ENCODE measurements around the gene GRB2.
"Not testable (repeated sequence)": the region's sequence is repeated elsewhere in the genome, so short reads cannot be mapped to it uniquely, and the experiment has no call there.

The GRB2 gene

GRCh38 chr17:75280189-75280588, 125.3 kb downstream of the GRB2 start:
- DNase-seq (ENCODE audit: low read depth) = not testable (repeated sequence)

GRCh38 chr17:75277664-75278071, 127.8 kb downstream of the GRB2 start:
- DNase-seq (ENCODE audit: low read depth) = peak; percentile 70

GRCh38 chr17:75273977-75274708, 131.3 kb downstream of the GRB2 start:
- peak; percentile 42 for DNase-seq (ENCODE audit: low read depth)

- DNase-seq (ENCODE audit: low read depth) = no peak
Observed at GRCh38 chr17:75272848-75273184, 132.7 kb downstream of the GRB2 start.

- peak; percentile 47 for DNase-seq (ENCODE audit: low read depth)
Observed at GRCh38 chr17:75271955-75272847, 133.3 kb downstream of the GRB2 start.

GRCh38 chr17:75271233-75271954, 134.1 kb downstream of the GRB2 start:
- no peak for DNase-seq (ENCODE audit: low read depth)

GRCh38 chr17:75270966-75271232, 134.6 kb downstream of the GRB2 start, which contains the start of gene MIF4GD:
TSS of gene MIF4GD (minus strand) at chr17:75271231. CDS start at chr17:75270195, 1,036 bp downstream.
- no peak for DNase-seq (ENCODE audit: low read depth)

- no peak for DNase-seq (ENCODE audit: low read depth)
Observed at GRCh38 chr17:75270218-75270965, 135.1 kb downstream of the GRB2 start.

- no peak for DNase-seq (ENCODE audit: low read depth)
Observed at GRCh38 chr17:75269844-75270217, 135.6 kb downstream of the GRB2 start.

Measured in GM04503 (cell line).